ENCODE results near the gene BACH2. TPM values are rescaled to one million over a fixed set of nuclear protein-coding genes. Genes with fewer than 3 reads are reported as not detected.

BACH2 gene
- total and polyA plus RNA-seq, 2 of the 4 experiments (the other 2 are of a cell fraction) = 1.3 to 1.4 TPM

DNA sequence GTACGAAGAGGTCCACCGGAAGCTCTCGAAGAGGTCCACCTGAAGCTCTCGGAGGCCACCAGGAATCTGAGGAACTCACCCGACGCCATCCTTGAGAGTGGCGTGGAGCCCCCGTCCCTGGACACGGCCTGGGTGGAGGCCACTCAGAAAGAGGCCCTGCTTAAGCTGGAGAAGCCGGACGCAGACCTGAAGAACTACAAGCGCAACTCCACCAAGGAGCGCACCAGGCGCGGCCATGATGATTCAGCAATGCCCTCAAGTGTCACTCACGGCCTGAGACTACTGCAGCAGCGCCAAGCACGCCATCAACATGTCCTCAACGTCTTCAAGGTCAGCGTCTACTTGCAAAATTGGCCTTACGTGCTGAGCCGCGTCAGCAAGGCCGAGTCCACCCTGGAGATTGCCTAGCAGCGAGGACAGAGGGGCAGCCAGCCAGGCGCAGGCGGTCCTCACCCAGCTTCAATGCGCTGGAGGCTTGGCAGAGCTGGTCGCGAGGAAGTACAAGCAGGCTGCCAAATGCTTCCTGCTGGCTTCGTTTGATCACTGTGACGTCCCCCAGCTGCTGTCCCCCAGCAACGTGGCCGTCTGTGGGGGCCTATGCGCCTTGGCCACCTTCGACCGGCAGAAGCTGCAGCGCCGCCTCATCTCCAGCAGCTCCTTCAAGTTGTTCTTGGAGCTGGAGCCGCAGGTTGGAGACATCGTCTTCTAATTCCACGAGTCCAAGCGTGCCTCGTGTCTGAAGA, 410.1 kb downstream of the BACH2 start:
- Histone ChIP-seq H3K14ac (replicated peaks; ENCODE audit: low read depth, low read length) (no peak overlapping the region), H3K27ac (ENCODE audit: insufficient read depth, low read length) (no peak overlapping the region), H3K56ac (ENCODE audit: extremely low read depth, insufficient read depth, low read length) (no peak overlapping the region), H3K18ac (ENCODE audit: low read depth, low read length) (no peak overlapping the region), H2BK120ac (ENCODE audit: low read depth, low read length) (no peak overlapping the region), H3K27me3 (ENCODE audit: control insufficient read depth, insufficient read depth, low read length) (peaks cover 5% of the 10 kb centered on the region; the same call in 1 of the 2 replicates), H4K91ac (ENCODE audit: insufficient read depth, low read depth, low read length) (no peak overlapping the region), H4K20me1 (ENCODE audit: insufficient read depth, low read length) (no peaks in the 10 kb centered on the region), H2AFZ (replicated peaks; ENCODE audit: low read length, poor library complexity) (peak overlapping the region; percentile 51), H3K4me3 (ENCODE audit: insufficient read depth, low read depth, low read length) (no peak overlapping the region), H3K4me2 (ENCODE audit: low read depth, low read length) (no peak overlapping the region), H3K9ac (ENCODE audit: low read depth, low read length) (no peak overlapping the region), H2BK5ac (ENCODE audit: low read depth, low read length, poor library complexity, severe bottlenecking) (no peak overlapping the region), H4K8ac (ENCODE audit: low read depth in 2 of 2, low read length in 2 of 2) (no peak overlapping the region), H3K9me1 (ENCODE audit: insufficient read depth, low read length) (no peaks in the 10 kb centered on the region), H2BK20ac (ENCODE audit: low read depth, low read length) (no peak overlapping the region), H3K4ac (ENCODE audit: low read depth, low read length) (no peak overlapping the region), H3K79me1 (ENCODE audit: low read depth in 1 of 2, low read length in 2 of 2) (no peaks in the 10 kb centered on the region), H2AK5ac (ENCODE audit: low read depth, low read length) (no peak overlapping the region), H2BK15ac (ENCODE audit: low read depth, low read length) (no peak overlapping the region), H2AK9ac (replicated peaks; ENCODE audit: low read depth, low read length, poor library complexity) (no peak overlapping the region), H3K4me1 (ENCODE audit: control insufficient read depth, insufficient read depth, low read length) (peaks cover 2% of the 10 kb centered on the region; the same call in 1 of the 2 replicates), H3K36me3 (ENCODE audit: control insufficient read depth, insufficient read depth, low read length) (no peaks in the 10 kb centered on the region), H3K9me3 (ENCODE audit: control insufficient read depth, insufficient read depth, low read length) (no peaks in the 10 kb centered on the region), H3K23ac (ENCODE audit: low read depth, low read length) (no peak overlapping the region), H4K5ac (ENCODE audit: low read depth, low read length) (no peak overlapping the region)
- BruUV-seq (replicated peaks) = no TSS peak
- in situ Hi-C loops (cut with MboI; ENCODE audit: low sequenced_read_pairs) (no loop called here), intact Hi-C loops (cut with micrococcal nuclease) (no loop called here), dilution Hi-C loops (cut with HindIII; ENCODE audit: low sequenced_read_pairs, unreplicated experiment) (no loop called here)
- CTCF ChIA-PET = no interaction called here
- WGBS, 2 experiments (ENCODE audit: extremely low coverage in 2 of 2, insufficient read length in 1 of 2) = 77% methylated on average over 34 of the region's 44 CpGs; no CpG with 5 or more reads in 1 of the 2 experiments
- TF ChIP-seq CHD1 (IDR thresholded peaks at IDR 0.05; ENCODE audit: low read depth, low read length) = no peak
- TF ChIP-seq BHLHE40 (IDR thresholded peaks at IDR 0.05; ENCODE audit: low read depth, low read length) = no peak
- no peak for TF ChIP-seq MAZ (IDR thresholded peaks at IDR 0.05; ENCODE audit: borderline replicate concordance, low read depth, low read length)
- TF ChIP-seq, protein P1, sequence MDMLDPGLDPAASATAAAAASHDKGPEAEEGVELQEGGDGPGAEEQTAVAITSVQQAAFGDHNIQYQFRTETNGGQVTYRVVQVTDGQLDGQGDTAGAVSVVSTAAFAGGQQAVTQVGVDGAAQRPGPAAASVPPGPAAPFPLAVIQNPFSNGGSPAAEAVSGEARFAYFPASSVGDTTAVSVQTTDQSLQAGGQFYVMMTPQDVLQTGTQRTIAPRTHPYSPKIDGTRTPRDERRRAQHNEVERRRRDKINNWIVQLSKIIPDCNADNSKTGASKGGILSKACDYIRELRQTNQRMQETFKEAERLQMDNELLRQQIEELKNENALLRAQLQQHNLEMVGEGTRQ (IDR thresholded peaks at IDR 0.05; ENCODE audit: low read depth, low read length) = no peak
- TF ChIP-seq, protein P2, sequence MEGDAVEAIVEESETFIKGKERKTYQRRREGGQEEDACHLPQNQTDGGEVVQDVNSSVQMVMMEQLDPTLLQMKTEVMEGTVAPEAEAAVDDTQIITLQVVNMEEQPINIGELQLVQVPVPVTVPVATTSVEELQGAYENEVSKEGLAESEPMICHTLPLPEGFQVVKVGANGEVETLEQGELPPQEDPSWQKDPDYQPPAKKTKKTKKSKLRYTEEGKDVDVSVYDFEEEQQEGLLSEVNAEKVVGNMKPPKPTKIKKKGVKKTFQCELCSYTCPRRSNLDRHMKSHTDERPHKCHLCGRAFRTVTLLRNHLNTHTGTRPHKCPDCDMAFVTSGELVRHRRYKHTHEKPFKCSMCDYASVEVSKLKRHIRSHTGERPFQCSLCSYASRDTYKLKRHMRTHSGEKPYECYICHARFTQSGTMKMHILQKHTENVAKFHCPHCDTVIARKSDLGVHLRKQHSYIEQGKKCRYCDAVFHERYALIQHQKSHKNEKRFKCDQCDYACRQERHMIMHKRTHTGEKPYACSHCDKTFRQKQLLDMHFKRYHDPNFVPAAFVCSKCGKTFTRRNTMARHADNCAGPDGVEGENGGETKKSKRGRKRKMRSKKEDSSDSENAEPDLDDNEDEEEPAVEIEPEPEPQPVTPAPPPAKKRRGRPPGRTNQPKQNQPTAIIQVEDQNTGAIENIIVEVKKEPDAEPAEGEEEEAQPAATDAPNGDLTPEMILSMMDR (conservative IDR thresholded peaks at IDR 0.05; ENCODE audit: low read depth, low read length) = no peak
- no peak for TF ChIP-seq MAFK (IDR thresholded peaks at IDR 0.05; ENCODE audit: low read depth, low read length)
- no peak for TF ChIP-seq POLR2A (IDR thresholded peaks at IDR 0.05; ENCODE audit: low read depth, low read length)
- no peak for TF ChIP-seq CEBPB (IDR thresholded peaks at IDR 0.05; ENCODE audit: low read depth, low read length)
- no peak for TF ChIP-seq MXI1 (IDR thresholded peaks at IDR 0.05; ENCODE audit: borderline replicate concordance, low read depth, low read length)
- TF ChIP-seq, protein P3, sequence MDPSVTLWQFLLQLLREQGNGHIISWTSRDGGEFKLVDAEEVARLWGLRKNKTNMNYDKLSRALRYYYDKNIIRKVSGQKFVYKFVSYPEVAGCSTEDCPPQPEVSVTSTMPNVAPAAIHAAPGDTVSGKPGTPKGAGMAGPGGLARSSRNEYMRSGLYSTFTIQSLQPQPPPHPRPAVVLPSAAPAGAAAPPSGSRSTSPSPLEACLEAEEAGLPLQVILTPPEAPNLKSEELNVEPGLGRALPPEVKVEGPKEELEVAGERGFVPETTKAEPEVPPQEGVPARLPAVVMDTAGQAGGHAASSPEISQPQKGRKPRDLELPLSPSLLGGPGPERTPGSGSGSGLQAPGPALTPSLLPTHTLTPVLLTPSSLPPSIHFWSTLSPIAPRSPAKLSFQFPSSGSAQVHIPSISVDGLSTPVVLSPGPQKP (IDR thresholded peaks at IDR 0.05; ENCODE audit: borderline replicate concordance, low read depth, low read length) = no peak
- no peak for TF ChIP-seq FOS (IDR thresholded peaks at IDR 0.05; ENCODE audit: low read depth, low read length)
- no peak for TF ChIP-seq RAD21 (IDR thresholded peaks at IDR 0.05; ENCODE audit: low read length)
- DNase-seq (no peak), ATAC-seq (ENCODE audit: low read depth) (no peak)
- POLR2A ChIA-PET (ENCODE audit: unreplicated experiment) = no interaction called here
